GM21390 (cell line): ENCODE results near the gene SIAH2.
A peak's percentile ranks its signal among the peaks of the same experiment; 100 is the strongest.

Experiments
- ATAC-seq: cut with Tn5 transposase; IDR thresholded peaks from one replicate; pipeline ENCODE4 v1.9.1; 2021; ENCODE audit not compliant: unreplicated experiment

Gene SIAH2

GRCh38 chr3:150775001-150775599 is 12.1 kb upstream of the SIAH2 start:
- ATAC-seq = no peak

GRCh38 chr3:150773616-150774192 is 10.7 kb upstream of the SIAH2 start:
- no peak for ATAC-seq

GRCh38 chr3:150771600-150771999 is 8.6 kb upstream of the SIAH2 start:
- ATAC-seq = no peak

GRCh38 chr3:150770681-150771080 is 7.7 kb upstream of the SIAH2 start:
- ATAC-seq = no peak

GRCh38 chr3:150766742-150767141 is 3.8 kb upstream of the SIAH2 start:
- ATAC-seq = no peak

DNA sequence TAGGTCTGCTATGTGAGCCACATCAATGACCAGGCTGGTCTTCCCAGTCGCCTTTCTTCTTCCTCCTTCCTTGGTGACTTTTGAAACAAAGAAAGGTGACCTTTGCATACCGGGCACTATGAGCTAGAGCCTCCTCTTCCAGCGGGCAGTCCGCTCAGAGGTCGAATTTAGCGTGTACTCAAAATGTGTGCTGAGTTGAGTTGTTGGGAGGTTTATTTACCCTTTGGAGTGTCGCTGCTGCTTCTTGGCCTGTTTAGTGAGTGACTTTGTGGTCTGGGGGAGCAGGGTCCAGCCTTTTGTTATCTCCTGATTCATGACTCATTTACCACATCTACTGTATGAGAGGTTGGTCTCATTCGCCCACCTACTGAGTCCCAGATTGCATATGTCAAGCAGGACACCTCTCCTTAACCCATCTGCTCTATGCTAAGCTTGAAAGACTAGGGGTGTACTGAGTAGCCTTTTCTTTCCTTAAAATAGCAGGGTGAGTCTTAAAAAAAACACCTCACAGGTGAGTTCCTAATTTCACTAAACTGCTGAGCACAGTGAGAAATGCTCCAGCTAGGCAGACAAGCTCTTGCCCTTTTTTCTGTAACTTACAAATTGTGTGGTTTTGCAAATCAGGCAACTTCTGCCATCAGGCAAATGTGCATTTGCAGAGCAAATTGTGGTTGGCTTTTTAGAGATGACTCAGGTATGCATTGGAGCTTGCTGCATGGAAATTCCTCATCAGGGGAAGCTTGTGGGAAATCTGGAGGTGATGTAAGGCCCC is 3.2 kb upstream of the SIAH2 start:
- peak; percentile 24 for ATAC-seq

- no peak for ATAC-seq
These were observed 2.0 kb upstream of the SIAH2 start for GRCh38 chr3:150764967-150765366.

GRCh38 chr3:150764566-150764965 is 1.6 kb upstream of the SIAH2 start:
- no peak for ATAC-seq

GRCh38 chr3:150763841-150764483 is 993 bp upstream of the SIAH2 start:
- peak; percentile 4 for ATAC-seq

- ATAC-seq = peak; percentile 1
These were observed 277 bp downstream of the SIAH2 start for GRCh38 chr3:150762662-150763121.

DNA sequence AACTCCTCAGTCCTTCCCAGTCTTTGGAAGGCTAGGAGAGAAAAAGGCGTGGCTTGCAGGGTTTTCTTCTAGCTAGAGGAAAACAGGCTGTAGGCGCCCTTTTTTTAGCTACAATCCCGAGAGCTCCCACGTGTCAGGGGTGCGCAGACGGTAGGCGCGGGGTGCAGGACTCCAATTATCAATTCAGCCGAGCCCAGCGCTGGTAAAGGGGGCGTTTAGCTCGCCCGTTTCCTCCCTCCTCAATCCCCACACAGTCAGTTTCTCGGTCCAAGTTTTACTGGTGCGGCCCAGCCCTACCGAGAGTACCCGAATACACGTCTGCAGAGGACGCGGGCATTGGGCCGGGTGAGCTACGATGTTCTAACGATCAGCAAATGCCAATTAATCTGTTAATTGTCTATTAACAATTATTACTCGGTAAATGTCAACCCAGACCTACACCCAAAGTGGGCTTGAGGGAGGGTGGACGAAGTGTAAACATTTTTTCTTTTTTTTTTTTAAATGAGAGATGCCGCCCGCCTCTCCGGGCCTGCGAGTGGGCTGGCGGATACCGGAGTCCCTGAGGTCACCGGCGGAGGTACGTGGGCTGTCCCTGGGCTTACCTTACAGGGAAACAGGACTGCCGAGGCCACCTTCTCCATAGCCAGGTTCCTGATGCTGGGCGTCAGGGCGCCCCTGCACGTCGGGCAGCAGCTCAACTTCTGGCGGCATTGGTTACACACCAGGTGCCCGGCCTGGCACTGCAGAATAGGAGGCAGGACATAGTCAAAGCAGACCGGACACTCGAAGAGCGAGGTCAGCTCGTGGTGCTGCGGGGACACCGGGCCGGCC is 923 bp downstream of the SIAH2 start:
- ATAC-seq = no peak

DNA sequence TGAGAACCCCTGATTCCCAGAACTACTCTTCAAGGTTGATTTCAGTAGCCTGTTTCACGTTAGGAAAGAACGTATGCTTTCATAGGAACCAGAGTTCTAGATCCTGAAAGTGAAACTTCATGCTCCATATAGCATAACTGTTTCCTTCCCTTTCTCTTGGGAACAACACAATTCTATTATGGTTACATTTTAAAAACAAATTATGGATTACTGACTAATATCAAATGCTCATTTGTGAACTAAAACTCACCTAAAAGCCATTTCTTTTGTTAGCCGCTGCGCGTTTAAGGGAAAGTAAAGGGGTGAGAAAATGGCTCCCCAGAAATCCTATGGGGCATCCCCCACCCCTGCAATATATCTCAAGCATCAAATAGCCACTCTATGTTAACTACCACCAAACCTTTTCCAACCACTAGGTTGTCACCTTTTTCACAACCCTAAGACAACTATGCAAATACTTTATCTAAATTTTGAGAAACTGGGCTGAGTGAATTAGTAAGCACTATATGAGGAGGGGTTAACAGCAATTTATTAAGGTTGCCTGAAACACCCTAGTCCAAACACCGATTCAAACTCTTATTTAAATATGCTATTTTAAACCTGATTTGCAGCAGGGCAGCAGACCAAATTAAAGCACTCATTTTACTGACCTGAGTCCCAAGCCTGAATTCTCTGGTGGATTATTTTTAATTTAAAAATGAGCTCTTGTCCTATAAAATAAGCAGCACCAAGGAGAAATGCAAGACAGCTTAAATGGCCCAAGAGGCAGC is 2.4 kb downstream of the SIAH2 start:
- ATAC-seq = peak; percentile 31

DNA sequence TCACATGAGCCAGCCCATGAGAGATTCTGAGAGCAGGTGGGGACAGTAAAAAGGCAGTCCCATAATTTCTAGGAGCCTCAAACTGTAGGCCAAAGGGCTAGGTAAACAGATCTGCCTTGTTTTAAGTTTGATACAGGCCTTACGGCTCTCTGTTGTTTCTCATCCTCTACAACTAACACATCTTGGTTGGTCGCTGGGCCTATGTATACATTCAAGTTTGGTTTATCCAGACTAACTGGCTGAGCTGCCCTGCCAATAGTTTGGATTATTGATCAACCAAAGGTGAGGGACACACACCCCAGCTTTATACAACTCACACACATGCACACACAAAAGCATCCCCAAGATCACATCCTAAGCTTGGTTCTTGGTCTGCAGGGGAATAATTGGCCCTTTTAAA is 3.0 kb downstream of the SIAH2 start:
- ATAC-seq = no peak

DNA sequence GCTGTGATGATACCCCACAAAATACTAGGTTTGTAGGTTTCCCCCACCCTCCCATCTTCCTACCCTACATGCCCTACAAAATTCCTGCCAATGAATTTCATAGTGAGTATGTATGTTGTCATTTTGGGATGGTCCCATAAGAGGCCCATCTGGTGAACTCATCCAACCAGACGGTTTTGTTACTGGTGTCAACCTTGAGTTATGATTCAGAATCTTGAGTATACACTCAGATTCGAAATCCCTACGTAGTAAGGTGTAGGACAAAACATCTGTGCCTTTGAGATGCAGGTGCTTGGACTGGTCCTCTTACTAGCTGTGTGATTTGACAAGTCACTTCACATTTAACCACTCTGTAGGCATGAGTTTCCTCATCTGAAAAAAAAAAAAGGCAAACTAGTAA is 3.6 kb downstream of the SIAH2 start:
- no peak for ATAC-seq

DNA sequence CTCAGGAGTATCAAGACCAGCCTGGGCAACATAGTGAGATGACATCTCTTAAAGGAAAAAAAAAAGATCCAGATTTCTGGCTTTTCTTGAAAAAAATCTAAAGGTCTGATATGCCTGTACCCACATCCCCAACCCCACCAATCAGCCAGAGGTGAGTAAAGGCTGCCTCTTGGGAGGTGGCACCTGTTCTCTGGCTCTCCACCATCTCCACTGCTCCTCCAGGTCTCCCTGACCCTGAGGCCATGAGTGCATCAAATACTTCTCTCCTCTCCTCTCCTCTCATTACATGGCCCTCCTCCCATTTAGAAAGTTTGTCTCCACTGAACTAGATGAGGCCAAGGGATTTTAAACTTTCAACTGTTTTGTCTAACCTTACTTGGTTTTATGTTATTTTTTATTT is 5.2 kb downstream of the SIAH2 start:
- ATAC-seq = no peak

DNA sequence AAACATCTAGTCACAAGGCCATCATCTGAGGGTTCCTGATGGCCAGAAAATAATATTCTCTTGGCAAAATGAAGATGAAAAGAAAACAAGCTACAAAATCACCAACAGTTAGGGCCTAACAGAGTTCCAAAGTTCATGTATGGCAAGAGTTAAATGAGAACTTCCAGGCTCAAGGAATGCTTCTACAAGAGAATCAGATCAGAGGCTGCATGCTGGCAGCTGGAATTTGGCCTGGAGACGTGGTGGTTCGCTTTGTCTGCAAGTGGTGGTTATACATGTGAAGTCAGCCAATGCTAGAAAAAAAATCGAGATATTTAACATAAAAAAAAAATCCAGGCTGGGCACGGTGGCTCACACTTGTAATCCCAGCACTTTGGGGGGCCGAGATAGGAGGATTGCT is 5.6 kb downstream of the SIAH2 start:
- no peak for ATAC-seq

DNA sequence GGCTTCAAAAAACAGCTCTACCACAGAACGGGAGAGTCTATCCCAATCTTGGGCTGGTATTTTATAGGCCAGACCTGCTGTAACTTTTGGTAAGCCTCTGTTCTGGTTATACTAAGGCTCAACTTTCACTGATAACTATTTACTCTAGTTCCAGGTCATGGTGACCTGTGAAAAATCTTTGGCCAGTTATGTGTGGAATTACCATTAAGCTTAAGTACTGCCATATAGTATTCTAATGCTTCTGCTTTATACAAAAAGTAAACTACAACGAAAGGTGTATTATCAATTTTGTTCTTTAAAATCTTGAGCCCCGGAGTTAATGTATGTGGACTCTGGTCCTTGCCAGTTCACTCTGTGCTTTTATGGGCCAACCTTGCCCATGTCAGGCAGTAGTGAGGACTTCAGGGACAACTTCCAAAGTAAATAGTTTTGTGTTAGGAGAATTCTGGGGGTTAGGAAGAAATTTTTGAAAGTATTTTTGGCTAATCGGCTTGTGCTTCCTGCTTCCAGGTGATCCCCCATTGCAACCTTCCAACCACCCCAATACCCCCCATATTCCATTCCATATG is 6.4 kb downstream of the SIAH2 start:
- no peak for ATAC-seq

GRCh38 chr3:150755902-150756301 is 7.1 kb downstream of the SIAH2 start:
- ATAC-seq = no peak

GRCh38 chr3:150754896-150755295 is 8.1 kb downstream of the SIAH2 start:
- ATAC-seq = no peak

DNA sequence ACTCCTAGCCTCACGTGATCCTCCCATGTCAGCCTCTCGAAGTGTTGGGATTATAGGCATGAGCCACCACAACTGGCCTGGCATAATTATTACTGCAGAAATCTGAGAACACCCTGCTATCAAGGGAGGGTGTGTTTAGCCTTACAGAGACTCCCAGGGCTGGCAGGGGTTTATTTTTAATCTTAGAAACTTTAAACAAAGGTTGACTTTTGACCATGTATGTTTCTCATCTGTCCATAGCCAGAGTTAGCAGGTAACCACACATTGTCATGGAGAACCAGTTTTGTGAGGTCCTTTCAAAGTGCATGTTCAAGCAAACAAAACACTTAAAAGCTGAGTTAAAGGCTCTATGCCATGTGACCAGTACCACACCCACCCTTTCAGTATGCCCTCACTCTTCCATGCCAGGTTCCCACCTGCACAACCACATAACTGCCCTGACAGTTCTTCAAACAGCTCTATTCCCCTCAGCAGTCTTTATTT is 11.1 kb downstream of the SIAH2 start:
- no peak for ATAC-seq
